K562 (cell line): ENCODE data around the gene IGF2BP1. TPM values are rescaled to one million over a fixed set of nuclear protein-coding genes. Genes with fewer than 3 reads are reported as not detected.
A peak's percentile ranks its signal among the peaks of the same experiment; 100 is the strongest.
"Not testable (repeated sequence)": the region's sequence is repeated elsewhere in the genome, so short reads cannot be mapped to it uniquely, and the experiment has no call there.

Source experiments
- ATAC-seq: fragments of 200-7000 bp; cut with Tn5 transposase; 3 replicates; pipeline ENCODE4 v1.9.1; 2020; ENCODE audit warnings: moderate library complexity
- BruUV-seq: library from RNA; stranded (reverse); fragments of 400-500 nt; replicated peaks from 2 replicates; lab custom pipeline; 2021; lab: Mats Ljungman, UMichigan
- CTCF ChIA-PET: fragments of 300-600 bp; formaldehyde crosslinking; extraction: SDS; loops from one replicate; lab custom pipeline; 2021; ENCODE audit warnings: low intra/inter-chr PET ratio; lab: Yijun Ruan, JAX
- POLR2A ChIA-PET: fragments of 300-600, 350-650 bp; sonication (Branson Sonifier 250); formaldehyde crosslinking; extraction: SDS; loops from one replicate; lab custom pipeline; 2021; ENCODE audit warnings: antibody characterized with exemption, inconsistent platforms; lab: Yijun Ruan, JAX
- DNase-seq, 4 experiments: peaks; one replicate each; pipeline versions ENCODE4 v3.0.0 to v3.0.0-alpha.2; 2011 to 2018; ENCODE audit warnings: low spot score in 3 of 4, mixed read lengths in 3 of 4; ENCODE audit errors: extremely low read depth in 1 of 4
- FAIRE-seq: peaks from 2 replicates; lab custom pipeline; 2011; peaks lifted over from hg19 to GRCh38; lab: Jason Lieb, UNC
- H2AFZ ChIP-seq: 2 replicates; pipeline ENCODE4 v1.6.0; 2011; ENCODE audit warnings: low read depth, low read length, control low read depth, inconsistent platforms
- H3K27ac ChIP-seq: fragments of 200-600 bp; 3 replicates; pipeline ENCODE4 v1.8.0; 2011; ENCODE audit warnings: low read depth, mild to moderate bottlenecking, control low read depth, inconsistent platforms, low read length, moderate library complexity, mixed read lengths; ENCODE audit errors: extremely low read depth
- H3K27me3 ChIP-seq, 2 experiments: fragments of 300-600 bp in 1 of 2; 2 replicates in 1 of 2; 3 replicates in 1 of 2; pipeline versions ENCODE4 v1.6.0 to v1.8.0; 2011; ENCODE audit warnings: inconsistent platforms in 2 of 2, low read length in 2 of 2, mild to moderate bottlenecking in 1 of 2, mixed read lengths in 1 of 2, moderate library complexity in 1 of 2; ENCODE audit not compliant: control insufficient read depth in 2 of 2, insufficient read depth in 2 of 2
- H3K36me3 ChIP-seq: fragments of 300-600 bp; 3 replicates; pipeline ENCODE4 v1.8.0; 2011; ENCODE audit warnings: mild to moderate bottlenecking, low read length, inconsistent platforms; ENCODE audit not compliant: control insufficient read depth, insufficient read depth
- H3K4me1 ChIP-seq, 2 experiments: fragments of 200-600 bp in 1 of 2; replicated peaks in 1 of 2; 2 replicates in 1 of 2; 3 replicates in 1 of 2; pipeline versions ENCODE4 v1.5.1 to v1.8.0; 2011; ENCODE audit warnings: inconsistent platforms in 2 of 2, low read length in 2 of 2, mild to moderate bottlenecking in 1 of 2, mixed read lengths in 1 of 2, moderate library complexity in 1 of 2; ENCODE audit not compliant: control insufficient read depth in 2 of 2, insufficient read depth in 2 of 2
- H3K4me2 ChIP-seq: 2 replicates; pipeline ENCODE4 v1.6.1; 2011; ENCODE audit warnings: low read length, control low read depth, inconsistent platforms, mixed read lengths; ENCODE audit not compliant: insufficient read depth
- H3K4me3 ChIP-seq: fragments of 200-600 bp; sonication (generic), shearing (Covaris generic); 2 replicates; pipeline ENCODE4 v1.5.1; 2016; ENCODE audit warnings: control low read depth, inconsistent platforms
- H3K79me2 ChIP-seq: fragments of 200-600 bp; 3 replicates; pipeline ENCODE4 v1.8.0; 2011; ENCODE audit warnings: low read length, inconsistent platforms; ENCODE audit not compliant: control insufficient read depth, insufficient read depth
- H3K9ac ChIP-seq, 2 experiments: 2 replicates each; pipeline versions ENCODE4 v1.6.0 to v1.6.1; 2011; ENCODE audit warnings: low read depth in 2 of 2, low read length in 2 of 2, control low read depth in 1 of 2, inconsistent platforms in 1 of 2, mild to moderate bottlenecking in 1 of 2, mixed read lengths in 1 of 2; ENCODE audit not compliant: insufficient read depth in 1 of 2
- H3K9me1 ChIP-seq: one replicate; pipeline ENCODE4 v1.6.0; 2011; ENCODE audit warnings: inconsistent platforms, mild to moderate bottlenecking, low read length, moderate library complexity; ENCODE audit not compliant: control insufficient read depth, insufficient read depth
- H3K9me3 ChIP-seq: replicated peaks from 2 replicates; pipeline ENCODE4 v1.5.1; 2011; ENCODE audit warnings: low read depth, low read length, inconsistent platforms; ENCODE audit not compliant: control insufficient read depth, insufficient read depth
- H4K20me1 ChIP-seq: replicated peaks from 2 replicates; pipeline ENCODE4 v1.6.1; 2011; ENCODE audit warnings: low read length, inconsistent platforms, mixed read lengths; ENCODE audit not compliant: control insufficient read depth, insufficient read depth
- CEBPB ChIP-seq: fragments of 450-650 bp; IDR thresholded peaks from 2 replicates; pipeline ENCODE4 v1.6.1; 2016; ENCODE audit warnings: missing genetic modification characterization, missing compliant biosample characterization
- GATAD2A ChIP-seq: fragments of 450-650 bp; IDR thresholded peaks from 2 replicates; pipeline ENCODE4 v1.6.1; 2017
- GTF2A2 ChIP-seq: IDR thresholded peaks from 2 replicates; pipeline ENCODE4 v1.6.1; 2016; ENCODE audit warnings: mild to moderate bottlenecking, missing genetic modification characterization, missing compliant biosample characterization
- HNRNPLL ChIP-seq: fragments of 200-400 bp; formaldehyde crosslinking; IDR thresholded peaks from 2 replicates; pipeline ENCODE4 v1.6.1; 2017; ENCODE audit warnings: low read length, low read depth, mild to moderate bottlenecking; ENCODE audit not compliant: poor library complexity, severe bottlenecking
- RBFOX2 ChIP-seq: fragments of 200-400 bp; formaldehyde crosslinking; IDR thresholded peaks from 2 replicates; pipeline ENCODE4 v1.6.1; 2017; ENCODE audit warnings: low read depth, mild to moderate bottlenecking, low read length, moderate library complexity
- ZNF79 ChIP-seq: fragments of 250-450 bp; sonication (Bioruptor Pico); IDR thresholded peaks from 2 replicates; pipeline ENCODE4 v1.4.0; 2020; ENCODE audit warnings: low read depth, mild to moderate bottlenecking, moderate library complexity
- WGBS: fragments of 100-300 bp; shearing (Covaris generic); methylation state at CpG from one replicate; pipeline ENCODE4 v1.1.6; 2016; ENCODE audit warnings: low coverage, mixed read lengths; ENCODE audit not compliant: insufficient coverage; ENCODE audit errors: missing lambda C conversion rate; 5-methylcytosine and 5-hydroxymethylcytosine counted together
- in situ Hi-C: fragments of 300-500 bp; cut with MboI; formaldehyde crosslinking; loops from 4 replicates; pipeline ENCODE4 v1.15.0; 2018; ENCODE audit warnings: inconsistent platforms, mixed read lengths
- intact Hi-C: fragments of 100-400 bp; cut with micrococcal nuclease; formaldehyde crosslinking; loops from 2 replicates; pipeline ENCODE4 v1.14.2; 2022
- polyA plus RNA-seq, 8 experiments: library from polyadenylated mRNA; depleted of rRNA in 4 of 8; stranded (reverse) in 5 of 8; unstranded in 3 of 8; fragments of >200 nt; fragmentation: Nextera tagmentation in 2 of 8; fragmentation: Illumina TruSeq in 1 of 8; extraction: Ambion mirVana in 2 of 8; extraction: Trizol in 1 of 8; gene quantifications; 2 replicates each; pipeline versions ENCODE4 v1.2.1 to v1.2.3, GENCODE V29; 2011 to 2014; ENCODE audit warnings: inconsistent platforms in 1 of 8, missing spikeins in 1 of 8
- total RNA-seq, 7 experiments: library from RNA; depleted of rRNA in 6 of 7; stranded (reverse); fragments of >200 nt in 6 of 7; fragmentation: Illumina TruSeq in 2 of 7; extraction: Trizol in 2 of 7; gene quantifications; 2 replicates each; pipeline versions ENCODE4 v1.2.1 to v1.2.3, GENCODE V29; 2011 to 2021; ENCODE audit warnings: low replicate concordance in 1 of 7

Gene IGF2BP1
- total and polyA plus RNA-seq, 9 of the 15 experiments (the other 6 are each of a cell fraction or from before 2014, with no cell fraction given), result 13.0 to 318 (median 53.6) TPM

DNA sequence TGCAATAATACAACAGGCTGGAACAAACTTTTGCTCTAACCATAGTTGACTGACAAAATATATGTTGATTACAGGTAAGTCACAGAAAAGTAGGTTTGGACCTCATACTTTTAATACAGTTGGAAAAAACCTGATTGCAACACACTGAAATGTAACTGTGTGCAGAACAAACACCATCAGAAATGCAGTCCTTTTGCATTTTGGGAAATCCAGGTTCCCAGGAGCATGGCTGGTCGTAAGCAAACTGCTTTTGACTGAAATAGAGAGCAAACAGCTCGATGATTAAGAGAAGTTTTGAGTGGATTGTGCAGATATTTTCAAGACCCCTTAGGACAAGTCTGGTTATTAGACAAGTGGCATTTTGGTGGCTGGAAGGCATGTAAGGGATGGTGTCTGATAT lies 8.0 kb downstream of the IGF2BP1 start:
- CTCF ChIA-PET, result no interaction called here
- H3K9me3 ChIP-seq, result no peaks in the 10 kb centered on the region

DNA sequence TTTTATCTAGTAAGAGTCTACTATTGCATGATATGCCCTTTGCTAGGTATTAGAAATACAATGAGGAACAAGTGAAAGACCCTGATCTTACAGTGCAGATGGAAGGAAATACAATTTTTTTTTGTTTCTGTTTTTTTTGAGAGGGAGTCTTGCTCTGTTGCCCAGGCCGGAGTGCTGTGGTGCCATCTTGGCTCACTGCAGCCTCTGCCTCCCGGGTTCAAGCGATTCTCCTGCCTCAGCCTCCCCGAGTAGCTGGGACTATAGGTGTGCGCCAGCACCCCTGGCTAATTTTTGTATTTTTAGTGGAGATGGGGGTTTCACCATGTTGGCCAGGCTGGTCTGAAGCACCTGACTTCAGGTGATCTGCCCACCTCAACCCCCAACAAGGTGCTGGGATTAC lies 11.7 kb downstream of the IGF2BP1 start:
- BruUV-seq, in situ Hi-C loops, H3K9me3 ChIP-seq, H3K4me3 ChIP-seq, ATAC-seq, H3K27me3 ChIP-seq, H3K4me2 ChIP-seq, H4K20me1 ChIP-seq, H2AFZ ChIP-seq, H3K27ac ChIP-seq, CTCF ChIA-PET, H3K9me1 ChIP-seq, FAIRE-seq, H3K9ac ChIP-seq, intact Hi-C loops, DNase-seq: not testable (repeated sequence)
- 96% methylated on average over 5 of the region's 5 CpGs for WGBS
- Histone ChIP-seq H3K79me2 (peaks cover 99% of the 10 kb centered on the region), H3K4me1 (peaks cover 8 to 12% of the 10 kb centered on the region in 2 experiments; a peak in 4 of 5 replicates), H3K36me3 (peaks cover 82% of the 10 kb centered on the region)
- TF ChIP-seq RBFOX2, result 0 out of 2 replicates have a peak, but pooled peaks have one; percentile 20
- POLR2A ChIA-PET, result interaction anchor here (0.6 to 1.8 kb wide), 4 partner anchors 9 to 31 kb away, joined by 3 to 6 read pairs (median 3); no protein-coding TSS in a partner anchor

More for the DNA sequence above, 8.0 kb downstream of the IGF2BP1 start:
- H3K27ac ChIP-seq, result no peak overlapping the region
- TF ChIP-seq HNRNPLL (no peak), CEBPB (peak; percentile 33; the same call in 1 of the 2 replicates), GATAD2A (no peak), GTF2A2 (tag) (no peak), ZNF79 (CRISPR knock-in tag) (no peak)
- no peak overlapping the region for H2AFZ ChIP-seq
- WGBS, result 88% methylated on average over 2 of the region's 2 CpGs
- no peak overlapping the region for H3K4me2 ChIP-seq
- peaks cover 7 to 11% of the 10 kb centered on the region in 2 experiments; a peak in 4 of 5 replicates for H3K4me1 ChIP-seq
- no peaks in the 10 kb centered on the region for H3K27me3 ChIP-seq
- no TSS peak for BruUV-seq
- intact Hi-C loops (no loop called here), in situ Hi-C loops (no loop called here)
- DNase-seq (no peak), ATAC-seq (no peak), FAIRE-seq (no peak)
- peaks cover 65% of the 10 kb centered on the region for H3K36me3 ChIP-seq
- peaks cover 99% of the 10 kb centered on the region for H3K79me2 ChIP-seq
- no peaks in the 10 kb centered on the region for H4K20me1 ChIP-seq
- POLR2A ChIA-PET, result interaction anchor here (1.9 to 2.5 kb wide), 2 partner anchors 10 to 113 kb away, joined by 10 to 14 read pairs; partner anchors contain the start of gene ATP5MC1
- H3K4me3 ChIP-seq, result no peak overlapping the region
- H3K9ac ChIP-seq, result no peak overlapping the region
- H3K9me1 ChIP-seq, result no peaks in the 10 kb centered on the region
